Inflammatory macrophage treated with lipopolysaccharide for 4 hours (primary cell): Measurements from ENCODE around the gene SLC43A1.
"Not testable (repeated sequence)": the region's sequence is repeated elsewhere in the genome, so short reads cannot be mapped to it uniquely, and the experiment has no call there.

Experiments used
- DNase-seq: peaks from one replicate; pipeline ENCODE4 v3.0.0-alpha.2; 2020

Gene SLC43A1

DNA sequence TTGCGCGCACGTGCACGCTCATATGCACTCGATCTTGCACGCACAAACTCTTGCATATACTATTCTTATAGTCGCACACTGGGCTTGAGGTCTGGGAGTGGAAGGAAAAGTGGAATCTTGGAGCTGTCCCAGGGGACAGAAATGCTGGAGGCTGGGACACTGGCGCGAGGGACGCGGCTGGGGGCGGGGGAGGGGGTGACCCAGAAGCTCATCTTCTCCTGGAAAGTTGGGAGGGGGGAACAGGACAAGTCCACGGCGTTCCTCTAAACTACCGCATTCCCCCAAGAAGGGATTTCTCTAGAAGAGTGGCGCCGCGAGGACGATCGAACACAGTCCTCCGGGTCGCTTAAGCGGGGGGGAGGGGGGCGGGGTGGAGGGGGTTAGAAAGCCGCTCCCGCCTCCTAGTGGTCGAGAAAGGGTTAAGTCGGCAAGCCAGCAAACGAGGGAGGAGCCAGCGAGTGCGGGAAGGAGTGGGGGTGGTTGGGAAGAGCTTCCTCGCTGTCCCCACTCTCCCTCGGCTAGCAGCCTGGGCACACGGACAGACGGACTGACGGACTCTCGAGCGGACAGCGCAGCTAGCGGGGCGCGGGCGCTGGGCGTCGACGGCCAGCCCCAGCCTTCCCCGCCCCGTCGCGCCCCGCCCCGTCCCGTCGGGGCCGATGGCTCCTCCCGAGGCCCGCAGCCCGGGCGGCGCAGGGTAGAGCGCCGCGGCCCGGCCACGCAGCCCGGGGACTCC is 55.3 kb downstream of the SLC43A1 start, which contains the start of gene RTN4RL2:
RTN4RL2 (plus strand) TSS at position 507 of the 736 bp plus-strand sequence. CDS start 338 bp downstream, outside the sequence.
- peak; percentile 45 for DNase-seq

DNA sequence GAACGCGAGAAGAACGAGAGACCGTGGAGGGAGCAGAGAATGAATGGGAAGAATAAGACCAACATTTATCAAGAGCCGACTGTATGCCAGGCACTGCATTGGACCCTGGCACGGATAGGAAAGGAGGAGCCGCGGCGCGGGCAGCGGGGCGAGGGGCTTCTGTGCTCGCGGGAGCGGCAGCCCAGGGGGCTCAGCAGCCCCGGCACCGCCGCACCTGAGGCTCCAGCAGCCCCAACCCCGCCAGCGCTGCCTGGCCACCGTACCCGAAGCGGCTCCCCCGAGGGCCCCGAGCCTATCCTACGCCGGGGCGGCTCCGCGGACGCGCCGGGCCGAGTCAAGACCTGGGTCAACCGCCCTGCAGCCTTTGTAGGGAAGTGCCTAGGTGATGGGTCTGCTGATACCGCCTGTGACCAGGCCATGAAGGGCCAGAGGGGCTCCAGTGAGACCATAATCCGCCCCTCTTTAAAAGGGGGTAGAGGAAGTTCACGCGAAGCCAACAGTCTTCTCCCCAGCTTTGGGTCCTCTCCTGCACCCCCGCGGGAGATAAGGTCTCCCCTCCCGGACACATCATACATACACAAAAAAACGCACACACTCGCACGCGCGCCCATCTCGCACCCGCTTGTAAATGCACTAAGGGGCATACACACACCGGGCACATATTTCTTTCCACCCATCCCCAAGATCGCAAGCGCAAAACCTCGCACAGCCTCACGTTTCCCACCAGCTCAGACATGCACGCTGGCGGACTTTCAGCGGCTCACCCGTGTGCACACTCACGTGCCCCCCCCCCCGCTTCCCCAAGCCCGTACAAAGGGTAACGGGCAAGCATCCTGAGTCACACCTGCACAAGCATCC is 56.1 kb downstream of the SLC43A1 start:
- DNase-seq: no peak

DNA sequence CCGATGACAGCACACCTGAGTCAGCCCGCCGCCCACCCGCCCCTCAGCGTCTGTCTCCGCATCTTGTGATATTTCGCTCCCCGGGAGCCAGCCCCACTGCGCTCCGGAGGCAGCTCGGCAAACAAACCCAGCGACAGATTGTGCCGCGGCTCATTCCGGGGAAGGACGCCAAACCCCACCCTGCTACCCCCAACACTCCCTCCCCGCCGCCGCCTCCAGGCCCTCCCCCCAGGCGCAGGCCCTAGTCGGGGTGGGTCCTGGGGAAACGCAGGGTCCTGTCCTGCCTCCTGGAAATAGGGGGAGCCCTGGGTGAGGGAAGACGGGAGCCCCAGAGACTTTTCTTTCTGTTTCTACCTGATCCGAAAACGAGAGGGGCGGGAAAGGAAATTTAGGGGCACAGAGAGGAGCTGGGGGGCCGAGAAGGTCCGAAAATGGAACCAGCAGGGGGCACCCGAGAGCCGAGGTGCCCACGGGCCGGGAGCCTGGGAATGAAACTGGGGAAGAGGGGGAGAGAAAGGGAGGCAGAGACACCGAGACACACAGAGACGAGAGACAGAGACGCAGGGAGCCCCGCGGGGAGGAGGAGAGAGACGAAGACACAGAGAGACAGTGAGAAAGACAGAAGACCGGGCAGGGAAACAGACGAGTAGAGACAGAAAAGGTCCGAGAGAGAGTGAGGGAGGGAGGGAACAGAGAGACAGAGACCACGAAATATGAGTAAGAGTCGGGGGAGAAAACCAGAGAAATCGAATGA is 56.9 kb downstream of the SLC43A1 start:
- DNase-seq: no peak

DNA sequence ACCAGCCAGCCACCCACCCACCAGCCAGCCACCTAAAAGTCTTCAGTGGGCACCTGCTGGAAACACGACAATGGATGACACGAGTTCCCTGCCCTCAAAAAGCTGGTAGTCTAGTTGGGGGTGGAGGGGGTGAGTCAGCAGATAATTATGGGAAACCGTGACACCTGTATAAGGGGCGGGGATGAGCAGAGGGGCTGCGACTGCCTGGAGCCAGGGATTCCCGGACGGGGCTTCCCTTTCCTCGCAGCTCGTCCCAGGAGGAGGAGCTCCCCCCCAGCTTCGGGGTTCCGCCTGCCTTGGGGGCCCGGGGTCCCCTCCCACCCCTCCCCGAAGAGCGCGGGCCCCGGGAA is 57.5 kb downstream of the SLC43A1 start:
- DNase-seq: no peak

DNA sequence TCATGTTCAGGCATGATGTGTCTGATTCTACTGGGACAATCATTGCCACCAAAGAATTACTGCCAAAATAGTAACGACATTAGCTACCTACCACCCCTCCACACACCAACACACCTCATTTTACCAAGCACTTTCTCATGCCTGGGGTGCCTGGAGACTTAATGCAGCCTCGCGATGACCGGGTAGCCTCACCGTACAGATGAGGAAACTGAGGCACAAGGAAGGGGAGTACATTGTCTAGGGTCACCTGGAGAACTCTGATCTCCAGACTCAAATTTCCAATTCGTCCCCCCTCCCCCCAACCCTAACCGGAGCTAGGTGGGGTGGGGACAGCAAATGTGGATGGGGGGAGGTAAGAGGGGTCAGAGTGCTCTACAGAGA is 57.9 kb downstream of the SLC43A1 start:
- no peak for DNase-seq

DNA sequence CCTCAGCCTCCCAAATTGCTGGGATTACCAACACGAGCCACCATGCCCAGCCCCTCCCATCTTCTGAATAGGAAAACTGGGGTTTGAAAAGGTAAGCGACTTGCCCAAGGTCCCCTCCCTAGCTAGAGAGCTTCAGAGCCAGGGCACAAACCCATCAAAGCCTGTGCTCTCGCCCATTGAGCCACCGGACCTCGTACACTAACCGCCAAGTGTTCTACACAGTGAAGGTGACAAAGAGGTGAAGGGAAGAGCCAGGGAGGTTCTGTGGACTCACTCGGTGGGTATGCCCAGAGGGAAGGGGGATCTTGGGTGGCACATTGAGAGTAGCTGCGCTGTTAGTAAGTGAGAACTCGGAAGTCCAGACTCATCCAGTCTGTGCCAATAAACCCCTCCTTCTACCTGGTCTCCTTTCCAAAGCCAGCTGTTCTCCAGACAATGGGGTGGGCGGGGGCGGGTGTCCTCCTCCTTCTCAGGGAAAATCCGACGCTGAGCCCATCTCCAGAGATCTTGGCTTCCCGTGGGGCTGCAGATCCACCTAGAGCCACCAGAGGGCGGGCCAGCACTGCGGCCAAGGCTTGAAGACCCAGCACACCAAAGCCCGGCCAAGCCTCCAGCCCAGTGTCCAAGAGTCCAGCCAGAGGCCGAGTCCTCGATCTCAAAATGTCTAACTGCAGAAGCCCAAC is 58.4 kb downstream of the SLC43A1 start:
- peak; percentile 83 for DNase-seq

DNA sequence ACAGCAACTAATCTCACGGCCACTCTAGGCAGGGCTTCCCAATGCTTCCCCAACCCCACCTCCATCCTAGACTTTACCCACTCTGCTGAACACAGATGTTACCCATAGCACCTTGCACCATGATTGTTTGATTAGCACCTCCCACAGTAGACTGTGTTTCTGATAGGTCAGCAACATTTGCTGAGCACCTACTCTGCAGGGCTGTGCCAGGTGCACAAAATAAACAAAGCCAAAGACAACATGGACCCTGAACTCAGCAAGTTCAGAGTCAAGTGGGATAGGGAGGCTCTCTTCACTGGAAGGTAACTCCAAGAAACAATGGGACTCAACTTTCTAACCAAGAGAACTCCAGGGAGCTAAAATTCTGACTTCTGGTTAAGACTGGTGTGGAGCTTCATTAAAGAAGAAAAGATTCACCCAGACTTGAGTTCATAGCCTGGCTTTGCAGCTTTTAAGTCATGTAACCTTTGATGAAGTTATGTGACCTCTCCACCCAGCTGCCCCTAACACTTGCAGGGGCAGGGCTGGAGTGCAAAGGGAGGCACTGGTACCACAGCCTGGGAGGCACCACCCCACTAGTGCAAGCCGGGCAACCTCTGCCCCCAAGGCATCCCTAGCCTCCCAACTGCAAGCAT is 61.8 kb downstream of the SLC43A1 start:
- no peak for DNase-seq

DNA sequence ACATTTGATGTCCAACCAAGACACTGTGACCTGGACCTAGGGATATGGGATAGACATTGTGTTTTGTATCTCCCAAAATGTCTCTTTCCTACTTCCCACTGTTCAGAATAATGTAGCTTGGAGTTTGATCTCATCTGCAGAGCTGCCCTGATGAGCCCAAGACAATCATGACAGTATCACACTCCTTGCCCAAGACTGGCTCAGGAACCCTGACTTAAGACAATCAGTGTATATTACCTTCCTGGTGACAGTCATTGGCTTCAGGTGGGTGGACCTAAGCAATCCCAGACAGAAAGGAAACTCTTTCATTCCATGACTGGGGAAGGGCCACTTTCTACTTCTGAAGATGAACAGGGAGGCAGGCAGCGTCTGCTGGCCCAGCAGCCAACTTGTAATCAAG is 69.4 kb downstream of the SLC43A1 start:
- no peak for DNase-seq

DNA sequence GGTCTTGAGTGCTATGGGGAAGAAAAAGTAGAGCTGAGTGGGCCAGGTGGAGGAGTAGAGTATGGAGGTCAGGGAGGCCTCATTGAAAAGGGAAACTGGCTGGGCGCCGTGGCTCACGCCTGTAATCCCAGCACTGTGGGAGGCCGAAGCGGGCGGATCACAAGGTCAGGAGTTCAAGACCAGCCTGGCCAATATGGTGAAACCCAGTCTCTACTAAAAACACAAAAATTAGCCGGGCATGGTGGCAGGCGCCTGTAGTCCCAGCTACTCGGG is 70.4 kb downstream of the SLC43A1 start:
- not testable (repeated sequence) for DNase-seq

DNA sequence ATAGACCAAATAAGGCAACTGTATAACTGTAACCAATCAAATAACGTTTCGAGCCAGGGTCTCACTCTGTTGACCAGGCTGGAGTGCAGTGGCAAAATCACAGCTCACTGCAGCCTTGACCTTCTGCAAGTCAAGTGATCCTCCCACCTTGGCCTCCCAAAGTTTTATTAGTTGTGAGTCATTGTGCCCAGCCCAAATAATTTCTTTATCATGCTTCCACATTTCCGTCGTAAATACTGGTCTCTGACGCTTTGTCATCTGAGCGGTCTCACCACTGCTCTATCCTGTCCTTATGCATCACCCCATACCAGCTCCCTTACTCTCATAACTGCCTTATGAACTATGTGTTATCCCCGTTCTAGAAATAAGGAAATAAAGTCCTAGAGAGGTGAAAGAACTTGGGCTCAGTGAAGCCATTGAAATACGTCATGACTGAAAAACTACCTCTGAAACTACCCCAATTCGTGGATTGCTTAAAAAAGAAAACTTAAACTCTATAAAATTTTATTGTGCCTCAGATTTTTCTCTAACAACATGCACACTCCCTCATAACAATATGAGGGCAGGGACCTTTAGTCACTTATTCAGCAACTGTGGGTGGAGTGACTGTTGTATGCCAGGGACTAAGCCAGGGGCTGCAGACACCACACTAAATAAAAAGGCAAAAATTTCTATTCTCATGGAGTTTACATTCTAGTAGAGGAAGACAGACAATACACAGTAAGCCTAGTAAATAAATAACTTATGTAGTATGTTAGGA is 71.0 kb downstream of the SLC43A1 start:
- peak; percentile 93 for DNase-seq

DNA sequence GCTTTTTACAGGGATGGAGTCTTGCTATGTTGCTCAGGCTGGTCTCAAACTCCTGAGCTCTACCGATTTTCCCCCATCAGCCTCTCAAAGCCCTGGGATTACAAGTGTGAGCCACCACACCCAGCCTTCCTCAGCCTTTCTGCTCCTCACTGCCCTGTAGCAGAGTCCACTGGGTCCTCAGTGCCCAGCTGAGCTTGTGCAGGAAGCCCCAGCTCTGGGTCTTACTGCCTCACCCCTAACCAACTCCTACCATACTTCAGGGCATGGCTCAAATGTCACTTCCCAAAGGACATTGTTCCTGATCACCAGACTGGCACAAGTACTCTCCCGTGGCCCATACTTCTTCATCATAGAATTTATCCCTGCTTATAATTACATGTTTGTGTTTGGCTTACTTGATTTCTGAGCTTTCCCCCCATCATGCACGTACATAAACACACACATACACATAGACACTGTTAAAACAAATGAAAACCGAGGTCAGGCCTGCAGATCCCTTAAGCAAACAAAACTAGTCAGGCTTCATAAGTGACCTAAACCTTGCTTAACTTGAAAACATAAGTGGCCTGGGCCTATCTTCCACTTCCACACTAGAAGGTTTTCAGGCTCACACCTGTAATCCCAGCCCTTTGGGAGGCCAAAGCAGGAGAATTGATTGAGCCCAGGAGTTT is 74.6 kb downstream of the SLC43A1 start:
- DNase-seq: no peak

DNA sequence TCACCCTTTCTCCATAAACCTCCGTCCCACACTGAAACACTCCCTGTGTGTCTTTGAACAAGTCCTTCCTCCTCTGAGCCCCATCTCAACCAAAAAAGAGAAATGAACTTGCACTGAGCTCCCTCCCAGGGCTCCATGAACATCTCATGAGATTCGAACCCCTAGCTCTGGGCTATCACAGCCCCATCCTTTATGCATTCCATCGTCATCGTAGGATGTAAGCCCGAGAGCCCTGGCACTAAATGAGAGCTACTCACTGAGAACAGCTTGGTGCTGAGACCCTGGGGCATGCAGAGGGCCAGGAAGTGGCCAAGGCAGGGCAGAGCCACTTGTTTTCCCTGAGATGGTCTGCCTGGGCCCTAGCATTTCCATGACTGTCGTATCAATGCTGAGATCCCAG is 75.7 kb downstream of the SLC43A1 start:
- no peak for DNase-seq

DNA sequence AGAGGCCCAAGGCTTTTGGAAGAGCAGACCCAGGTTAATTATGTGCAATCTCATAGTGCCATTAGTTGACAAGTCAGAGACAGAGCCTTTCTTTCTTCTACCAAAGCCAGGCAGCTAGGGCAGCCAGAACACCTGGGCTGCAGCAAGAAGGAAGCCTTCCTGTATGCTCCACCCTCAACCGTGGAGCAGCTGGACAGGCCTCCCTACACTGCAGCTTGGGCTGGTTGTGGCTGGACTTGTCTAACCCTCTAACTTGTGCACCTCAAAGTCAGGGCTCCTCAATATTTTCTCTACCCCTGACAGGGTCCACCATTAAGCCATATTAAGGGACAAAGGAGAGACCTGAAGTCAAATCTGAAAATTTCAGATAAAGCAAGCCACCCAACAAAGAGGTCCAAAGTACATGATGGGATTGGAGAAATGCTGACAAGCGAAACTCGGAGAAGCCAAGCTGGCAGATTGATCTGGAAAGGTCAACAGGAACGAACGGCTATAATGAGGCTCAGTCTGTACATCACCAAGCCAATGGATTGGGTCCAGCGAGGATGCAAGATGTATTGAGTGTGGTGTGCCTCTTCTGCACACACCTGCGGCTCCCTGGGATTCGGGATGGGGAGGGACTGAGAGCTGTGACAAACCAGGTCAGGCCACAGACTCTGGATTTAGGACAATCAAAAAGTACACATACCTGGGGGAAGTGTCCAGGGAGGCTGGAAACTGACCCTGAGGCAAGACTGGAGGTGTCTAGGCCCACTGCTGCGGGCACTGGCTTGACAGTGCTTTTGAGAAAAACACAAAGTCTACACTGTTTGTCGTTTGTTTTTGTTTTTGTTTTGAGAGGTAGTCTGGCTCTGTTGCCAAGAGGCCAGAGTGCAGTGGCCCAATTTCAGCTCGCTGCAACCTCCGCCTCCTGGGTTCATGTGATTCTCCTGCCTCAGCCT is 76.9 kb downstream of the SLC43A1 start:
- no peak for DNase-seq

DNA sequence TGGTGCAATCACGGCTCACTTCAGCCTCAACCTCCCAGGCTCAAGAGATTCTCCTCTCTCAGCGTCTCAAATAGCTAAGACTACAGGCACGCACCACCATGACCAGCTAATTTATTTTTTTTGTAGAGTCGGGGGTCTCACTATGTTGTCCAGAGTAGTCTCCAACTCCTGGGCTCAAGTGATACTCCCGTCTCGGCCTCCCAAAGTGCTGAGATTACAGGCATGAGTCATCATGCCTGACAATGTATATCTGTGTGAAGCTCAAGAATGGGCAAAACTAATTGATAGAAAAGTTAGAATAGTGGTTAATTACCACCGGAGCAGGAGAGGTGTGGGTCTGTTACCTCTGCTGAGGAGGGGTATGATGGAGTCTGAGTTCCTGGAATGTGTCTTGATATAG is 79.5 kb downstream of the SLC43A1 start:
- no peak for DNase-seq

DNA sequence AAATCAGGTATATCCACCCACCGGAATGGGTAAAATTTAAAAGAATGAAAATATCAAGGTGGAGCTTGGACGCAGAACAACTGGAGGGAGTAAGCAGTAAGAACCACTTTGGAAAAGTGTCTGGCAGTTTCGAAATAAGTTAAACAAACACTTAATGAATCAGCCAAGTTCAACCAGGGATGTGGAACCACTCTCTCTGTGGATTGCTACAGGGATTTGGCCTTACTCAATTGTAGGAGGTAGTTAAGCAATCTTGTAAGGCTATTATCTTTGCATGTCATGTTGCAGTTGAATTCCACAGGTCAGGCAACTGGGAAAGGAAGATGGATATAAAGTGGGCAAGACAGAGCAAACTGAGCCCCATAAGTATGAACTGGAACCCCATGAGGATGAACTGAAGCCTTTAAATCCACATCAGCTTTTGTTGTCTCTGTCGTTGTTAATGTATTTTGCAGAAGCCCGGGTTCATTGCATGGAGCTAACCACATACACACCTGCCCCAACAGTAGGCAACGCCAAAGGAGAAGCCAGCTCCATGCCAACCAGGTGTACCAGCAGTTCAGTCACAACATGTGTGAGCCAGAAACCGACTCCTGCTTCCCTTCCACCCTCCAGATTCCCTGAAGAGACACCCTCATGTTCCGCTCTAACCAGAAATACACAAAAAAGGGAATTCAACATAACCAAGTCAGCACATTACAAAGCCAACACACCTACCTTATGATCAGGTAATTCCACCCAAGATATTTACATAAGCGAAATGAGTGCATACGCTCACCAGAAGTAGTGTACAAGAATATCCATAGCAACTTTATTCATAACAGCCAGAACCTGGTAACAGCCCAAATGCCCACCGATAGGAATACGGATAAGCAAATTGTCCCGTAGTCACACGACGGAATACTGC is 80.6 kb downstream of the SLC43A1 start:
- DNase-seq: peak; percentile 94
